ENCODE results near the gene TBX1.

Gene TBX1

GRCh38 chr22:19734837-19735382 is 25.7 kb upstream of the TBX1 start:
- Histone ChIP-seq H3K36me3 (ENCODE audit: control insufficient read depth, insufficient read depth, low read length) (no peaks in the 10 kb centered on the region), H3K27me3 (replicated peaks; ENCODE audit: control insufficient read depth, insufficient read depth, low read length) (no peaks in the 10 kb centered on the region), H3K4me3 (replicated peaks; ENCODE audit: low read depth, low read length) (no peak overlapping the region)
- DNase-seq (ENCODE audit: extremely low read depth, insufficient read length), result no peak
- no peak for TF ChIP-seq CTCF (IDR thresholded peaks at IDR 0.05; ENCODE audit: insufficient read depth, low read length, poor library complexity, severe bottlenecking)

GRCh38 chr22:19735665-19736510 is 24.7 kb upstream of the TBX1 start:
- no peak for TF ChIP-seq CTCF (IDR thresholded peaks at IDR 0.05; ENCODE audit: insufficient read depth, low read length, poor library complexity, severe bottlenecking)
- H3K4me3 ChIP-seq (replicated peaks; ENCODE audit: low read depth, low read length), result no peak overlapping the region
- no peaks in the 10 kb centered on the region for H3K27me3 ChIP-seq (replicated peaks; ENCODE audit: control insufficient read depth, insufficient read depth, low read length)
- no peaks in the 10 kb centered on the region for H3K36me3 ChIP-seq (ENCODE audit: control insufficient read depth, insufficient read depth, low read length)
- no peak for DNase-seq (ENCODE audit: extremely low read depth, insufficient read length)

- H3K4me3 ChIP-seq (replicated peaks; ENCODE audit: low read depth, low read length), result no peak overlapping the region
- no peaks in the 10 kb centered on the region for H3K36me3 ChIP-seq (ENCODE audit: control insufficient read depth, insufficient read depth, low read length)
- TF ChIP-seq CTCF (IDR thresholded peaks at IDR 0.05; ENCODE audit: insufficient read depth, low read length, poor library complexity, severe bottlenecking), result no peak
- H3K27me3 ChIP-seq (replicated peaks; ENCODE audit: control insufficient read depth, insufficient read depth, low read length), result no peaks in the 10 kb centered on the region
- DNase-seq (ENCODE audit: extremely low read depth, insufficient read length), result no peak
Observed at GRCh38 chr22:19737846-19738663, 22.5 kb upstream of the TBX1 start.

- Histone ChIP-seq H3K4me3 (replicated peaks; ENCODE audit: low read depth, low read length) (no peak overlapping the region), H3K36me3 (ENCODE audit: control insufficient read depth, insufficient read depth, low read length) (no peaks in the 10 kb centered on the region), H3K27me3 (replicated peaks; ENCODE audit: control insufficient read depth, insufficient read depth, low read length) (no peaks in the 10 kb centered on the region)
- TF ChIP-seq CTCF (IDR thresholded peaks at IDR 0.05; ENCODE audit: insufficient read depth, low read length, poor library complexity, severe bottlenecking), result no peak
- no peak for DNase-seq (ENCODE audit: extremely low read depth, insufficient read length)
Observed at GRCh38 chr22:19738664-19739447, 21.7 kb upstream of the TBX1 start.

GRCh38 chr22:19739448-19739895 is 21.1 kb upstream of the TBX1 start:
- Histone ChIP-seq H3K27me3 (replicated peaks; ENCODE audit: control insufficient read depth, insufficient read depth, low read length) (no peaks in the 10 kb centered on the region), H3K36me3 (ENCODE audit: control insufficient read depth, insufficient read depth, low read length) (no peaks in the 10 kb centered on the region), H3K4me3 (replicated peaks; ENCODE audit: low read depth, low read length) (no peak overlapping the region)
- no peak for TF ChIP-seq CTCF (IDR thresholded peaks at IDR 0.05; ENCODE audit: insufficient read depth, low read length, poor library complexity, severe bottlenecking)
- no peak for DNase-seq (ENCODE audit: extremely low read depth, insufficient read length)
